Colonic mucosa (tissue), 4 donors: ENCODE measurements around the gene PPP1R16B. TPM values are rescaled to one million over a fixed set of nuclear protein-coding genes. Genes with fewer than 3 reads are reported as not detected.

Experiments used
- DNase-seq: peaks from one replicate; pipeline ENCODE4 v3.0.0-alpha.2; 2020
- H3K27ac ChIP-seq: fragments of 200-600 bp; one replicate; pipeline ENCODE4 v1.8.0; 2021
- H3K27me3 ChIP-seq: fragments of 200-600 bp; one replicate; pipeline ENCODE4 v1.8.0; 2021
- H3K36me3 ChIP-seq: fragments of 200-600 bp; one replicate; pipeline ENCODE4 v1.8.0; 2021
- H3K4me1 ChIP-seq: fragments of 200-600 bp; one replicate; pipeline ENCODE4 v1.8.0; 2021; ENCODE audit warnings: mild to moderate bottlenecking
- H3K4me3 ChIP-seq: fragments of 200-600 bp; one replicate; pipeline ENCODE4 v1.8.0; 2021
- H3K9ac ChIP-seq, 2 donors: one replicate each; pipeline ENCODE4 v1.7.0; 2013; ENCODE audit warnings: control low read depth in 2 of 2, low read depth in 2 of 2, low read length in 2 of 2
- H3K9me3 ChIP-seq: fragments of 200-600 bp; one replicate; pipeline ENCODE4 v1.8.0; 2021
- intact Hi-C: fragments of 100-400 bp; cut with DNase I; formaldehyde crosslinking; loops from one replicate; pipeline ENCODE4 v1.14.1; 2022
- total RNA-seq, 2 donors: library from RNA; stranded (reverse); fragmentation: NEBNext Ultra II Directional in 1 of 2; extraction: Animal tissue kit (Norgen Biotek cat#: 25700) in 1 of 2; gene quantifications; one replicate each; pipeline ENCODE4 v1.2.1, GENCODE V29; 2021
- TF ChIP-seq, protein P1 (sequence below): fragments of 200-600 bp; IDR thresholded peaks from one replicate; pipeline ENCODE4 v1.8.0; 2022; ENCODE audit warnings: antibody characterized with exemption, mild to moderate bottlenecking
- donor health status: healthy.
- donor health status: DM: no; HTN: no; CAD: no.
- donor health status: DM: no; HTN: no; CAD: no.

Gene PPP1R16B
- total RNA-seq, 2 donors from 2014 or later: 2.0 to 2.1 TPM

DNA sequence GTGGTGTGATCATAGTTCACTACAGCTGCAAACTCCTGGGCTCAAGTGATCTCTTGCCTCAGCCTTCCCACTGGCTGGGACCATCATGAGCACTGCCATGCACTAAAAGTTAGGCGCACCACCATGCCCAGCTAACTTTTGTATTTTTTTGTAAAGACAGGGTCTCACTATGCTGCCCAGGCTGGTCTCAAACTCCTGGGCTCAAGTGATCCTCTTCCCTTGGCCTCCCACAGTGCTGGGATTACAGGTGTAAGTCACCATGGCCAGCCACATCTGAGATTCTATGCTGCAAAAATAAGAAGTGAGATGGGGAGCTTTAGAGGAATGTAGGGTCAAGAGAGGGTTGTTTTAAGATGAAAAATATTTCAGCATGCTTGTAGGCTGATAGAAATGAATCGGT, 119.2 kb downstream of the PPP1R16B start:
- intact Hi-C loops: no loop called here
- TF ChIP-seq, protein P1, sequence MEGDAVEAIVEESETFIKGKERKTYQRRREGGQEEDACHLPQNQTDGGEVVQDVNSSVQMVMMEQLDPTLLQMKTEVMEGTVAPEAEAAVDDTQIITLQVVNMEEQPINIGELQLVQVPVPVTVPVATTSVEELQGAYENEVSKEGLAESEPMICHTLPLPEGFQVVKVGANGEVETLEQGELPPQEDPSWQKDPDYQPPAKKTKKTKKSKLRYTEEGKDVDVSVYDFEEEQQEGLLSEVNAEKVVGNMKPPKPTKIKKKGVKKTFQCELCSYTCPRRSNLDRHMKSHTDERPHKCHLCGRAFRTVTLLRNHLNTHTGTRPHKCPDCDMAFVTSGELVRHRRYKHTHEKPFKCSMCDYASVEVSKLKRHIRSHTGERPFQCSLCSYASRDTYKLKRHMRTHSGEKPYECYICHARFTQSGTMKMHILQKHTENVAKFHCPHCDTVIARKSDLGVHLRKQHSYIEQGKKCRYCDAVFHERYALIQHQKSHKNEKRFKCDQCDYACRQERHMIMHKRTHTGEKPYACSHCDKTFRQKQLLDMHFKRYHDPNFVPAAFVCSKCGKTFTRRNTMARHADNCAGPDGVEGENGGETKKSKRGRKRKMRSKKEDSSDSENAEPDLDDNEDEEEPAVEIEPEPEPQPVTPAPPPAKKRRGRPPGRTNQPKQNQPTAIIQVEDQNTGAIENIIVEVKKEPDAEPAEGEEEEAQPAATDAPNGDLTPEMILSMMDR: no peak

GRCh38 chr20:38926142-38926933, 120.8 kb downstream of the PPP1R16B start, which contains the start of gene FAM83D:
TSS of gene FAM83D (plus strand) at chr20:38926417. CDS start at chr20:38926443, 26 bp downstream.
- H3K27me3 ChIP-seq: no peaks in the 10 kb centered on the region
- H3K4me3 ChIP-seq: peak within 1 kb of the TSS; percentile 77
- intact Hi-C loops: loop anchor here (2.0 kb wide), 1 partner anchor 122 kb away; no protein-coding TSS in a partner anchor
- peak within 1 kb of the TSS; percentile 71 to 79 for H3K9ac ChIP-seq
- H3K27ac ChIP-seq: peak within 1 kb of the TSS; percentile 46
- DNase-seq: peak; percentile 96
- H3K4me1 ChIP-seq: no peaks in the 10 kb centered on the region
- TF ChIP-seq, protein P1: no peak
- no peaks in the 10 kb centered on the region for H3K9me3 ChIP-seq
- H3K36me3 ChIP-seq: no peaks in the 10 kb centered on the region

More for the DNA sequence above, 119.2 kb downstream of the PPP1R16B start:
- H3K36me3 ChIP-seq: no peaks in the 10 kb centered on the region
- no peak overlapping the region for H3K27ac ChIP-seq
- H3K4me1 ChIP-seq: no peaks in the 10 kb centered on the region
- no peak for DNase-seq
- no peak overlapping the region for H3K9ac ChIP-seq
- no peaks in the 10 kb centered on the region for H3K9me3 ChIP-seq
- H3K4me3 ChIP-seq: no peak overlapping the region
- no peaks in the 10 kb centered on the region for H3K27me3 ChIP-seq

GRCh38 chr20:38926934-38927616, 121.6 kb downstream of the PPP1R16B start:
- Histone ChIP-seq H3K36me3 (no peaks in the 10 kb centered on the region), H3K27ac (peak overlapping the region; percentile 46), H3K9me3 (no peaks in the 10 kb centered on the region), H3K9ac (peak overlapping the region; percentile 71 to 79), H3K4me1 (no peaks in the 10 kb centered on the region), H3K4me3 (peak overlapping the region; percentile 77), H3K27me3 (no peaks in the 10 kb centered on the region)
- TF ChIP-seq, protein P1: no peak
- intact Hi-C loops: loop anchor here (2.0 kb wide), 1 partner anchor 122 kb away; no protein-coding TSS in a partner anchor
- DNase-seq: peak; percentile 21

- H3K9ac ChIP-seq: no peak overlapping the region
- TF ChIP-seq, protein P1: no peak
- H3K27ac ChIP-seq: no peak overlapping the region
- no peaks in the 10 kb centered on the region for H3K27me3 ChIP-seq
- intact Hi-C loops: loop anchor here (2.0 kb wide), 1 partner anchor 121 kb away; no protein-coding TSS in a partner anchor
- peak; percentile 63 for DNase-seq
- no peaks in the 10 kb centered on the region for H3K36me3 ChIP-seq
- no peaks in the 10 kb centered on the region for H3K4me1 ChIP-seq
- peak overlapping the region; percentile 77 for H3K4me3 ChIP-seq
- H3K9me3 ChIP-seq: no peaks in the 10 kb centered on the region
Measured at GRCh38 chr20:38927902-38928578, 122.5 kb downstream of the PPP1R16B start.

DNA sequence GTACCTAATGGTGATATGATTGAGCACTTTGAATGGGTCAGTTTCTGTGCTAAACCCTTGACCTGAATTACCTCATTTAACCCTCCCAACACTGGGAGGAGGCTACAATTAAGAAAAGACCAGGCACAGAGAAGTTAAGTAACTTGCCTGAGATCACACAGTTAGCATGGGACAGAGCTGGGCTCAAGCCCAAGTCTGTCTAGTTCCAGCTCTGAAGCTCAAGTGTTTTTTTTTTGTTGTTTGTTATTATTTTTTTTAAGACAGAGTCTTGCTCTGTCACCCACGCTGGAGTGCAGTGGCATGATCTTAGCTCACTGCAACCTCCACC, 124.7 kb downstream of the PPP1R16B start:
- DNase-seq: no peak
- no peaks in the 10 kb centered on the region for H3K36me3 ChIP-seq
- no peaks in the 10 kb centered on the region for H3K9me3 ChIP-seq
- H3K27ac ChIP-seq: no peak overlapping the region
- H3K27me3 ChIP-seq: no peaks in the 10 kb centered on the region
- intact Hi-C loops: no loop called here
- H3K4me1 ChIP-seq: no peaks in the 10 kb centered on the region
- TF ChIP-seq, protein P1: no peak
- no peak overlapping the region for H3K4me3 ChIP-seq
- H3K9ac ChIP-seq: no peak overlapping the region
